Neuron (in vitro differentiated cells): Measurements from ENCODE around the gene CAMTA1.
"Not testable (repeated sequence)": the region's sequence is repeated elsewhere in the genome, so short reads cannot be mapped to it uniquely, and the experiment has no call there.

Experiments
- H2AFZ ChIP-seq: one replicate; pipeline ENCODE4 v1.6.1; 2013; ENCODE audit warnings: low read depth, mild to moderate bottlenecking, inconsistent platforms, low read length, moderate library complexity
- H3K27me3 ChIP-seq: one replicate; pipeline ENCODE4 v1.6.1; 2013; ENCODE audit warnings: low read length; ENCODE audit not compliant: insufficient read depth
- H3K36me3 ChIP-seq: one replicate; pipeline ENCODE4 v1.6.1; 2013; ENCODE audit warnings: low read length; ENCODE audit not compliant: insufficient read depth
- H3K4me1 ChIP-seq: one replicate; pipeline ENCODE4 v1.6.1; 2013; ENCODE audit warnings: low read length; ENCODE audit not compliant: insufficient read depth
- H3K4me3 ChIP-seq: 2 replicates; pipeline ENCODE4 v1.5.1; 2013; ENCODE audit warnings: mild to moderate bottlenecking, low read length, moderate library complexity
- H3K9me3 ChIP-seq: one replicate; pipeline ENCODE4 v1.6.1; 2013; ENCODE audit warnings: low read length

Gene CAMTA1

DNA sequence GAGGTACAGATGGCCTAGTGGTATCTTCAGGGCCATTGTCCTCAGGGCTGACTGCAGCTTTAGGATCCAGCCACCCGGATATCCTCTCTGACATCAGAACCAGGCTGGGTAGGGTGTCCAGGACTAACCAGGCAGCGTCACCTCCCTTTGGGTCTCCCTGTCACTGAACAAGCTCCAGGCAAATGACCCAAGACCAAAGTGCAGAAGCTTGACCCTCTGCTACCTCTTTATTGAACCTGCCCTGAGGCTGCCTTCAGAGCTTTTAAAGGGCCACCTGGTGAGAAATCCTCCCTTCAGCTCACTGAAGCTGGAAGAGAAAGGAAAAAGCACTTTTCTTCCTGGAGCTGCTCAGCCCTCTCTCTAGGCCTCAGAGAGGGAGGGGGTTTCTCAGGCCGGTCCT, 906.8 kb downstream of the CAMTA1 start:
- Histone ChIP-seq H3K36me3 (no peaks in the 10 kb centered on the region), H3K9me3 (peaks cover 14% of the 10 kb centered on the region), H3K4me3 (no peak overlapping the region), H3K4me1 (peaks cover 12% of the 10 kb centered on the region), H3K27me3 (no peaks in the 10 kb centered on the region), H2AFZ (no peak overlapping the region)

DNA sequence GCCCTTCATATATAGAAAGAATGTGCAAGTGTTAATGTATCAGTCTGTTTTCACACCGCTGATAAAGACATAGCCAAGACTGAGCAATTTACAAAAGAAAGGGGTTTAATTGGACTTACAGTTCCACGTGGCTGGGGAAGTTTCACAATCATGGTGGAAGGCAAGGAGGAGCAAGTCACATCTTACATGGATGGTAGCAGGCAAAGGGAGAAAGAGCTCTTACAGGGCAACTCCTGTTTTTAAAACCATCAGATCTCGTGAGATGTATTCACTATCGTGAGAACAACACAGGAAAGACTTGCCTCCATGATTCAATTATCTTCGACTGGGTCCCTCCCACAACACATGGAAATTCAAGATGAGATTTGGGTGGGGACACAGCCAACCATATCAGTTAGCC, 907.8 kb downstream of the CAMTA1 start:
- H2AFZ ChIP-seq, H3K4me3 ChIP-seq, H3K27me3 ChIP-seq, H3K36me3 ChIP-seq: not testable (repeated sequence)
- peaks cover 12% of the 10 kb centered on the region for H3K4me1 ChIP-seq
- peaks cover 14% of the 10 kb centered on the region for H3K9me3 ChIP-seq

DNA sequence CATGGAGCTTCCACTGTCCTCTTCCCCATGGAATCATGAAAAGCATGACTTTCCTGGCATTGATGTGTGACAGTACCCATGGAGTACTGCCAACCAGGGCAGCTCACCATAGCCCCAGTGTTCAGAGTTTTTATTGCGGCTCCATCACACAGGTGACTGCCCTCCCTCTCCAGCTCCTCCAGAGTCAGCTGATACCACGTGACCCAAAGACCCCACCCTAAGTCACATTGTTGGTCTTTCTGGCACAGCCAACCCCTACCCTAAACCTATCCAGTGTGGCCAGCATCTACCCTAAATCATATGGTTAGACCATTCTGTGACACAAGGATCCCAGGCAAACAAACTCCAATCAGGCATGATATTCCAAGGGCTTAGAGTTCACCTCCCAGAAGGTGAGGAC, 908.4 kb downstream of the CAMTA1 start:
- Histone ChIP-seq H3K4me3 (no peak overlapping the region), H3K9me3 (peaks cover 14% of the 10 kb centered on the region), H3K4me1 (peaks cover 12% of the 10 kb centered on the region), H3K36me3 (no peaks in the 10 kb centered on the region), H2AFZ (no peak overlapping the region), H3K27me3 (no peaks in the 10 kb centered on the region)

DNA sequence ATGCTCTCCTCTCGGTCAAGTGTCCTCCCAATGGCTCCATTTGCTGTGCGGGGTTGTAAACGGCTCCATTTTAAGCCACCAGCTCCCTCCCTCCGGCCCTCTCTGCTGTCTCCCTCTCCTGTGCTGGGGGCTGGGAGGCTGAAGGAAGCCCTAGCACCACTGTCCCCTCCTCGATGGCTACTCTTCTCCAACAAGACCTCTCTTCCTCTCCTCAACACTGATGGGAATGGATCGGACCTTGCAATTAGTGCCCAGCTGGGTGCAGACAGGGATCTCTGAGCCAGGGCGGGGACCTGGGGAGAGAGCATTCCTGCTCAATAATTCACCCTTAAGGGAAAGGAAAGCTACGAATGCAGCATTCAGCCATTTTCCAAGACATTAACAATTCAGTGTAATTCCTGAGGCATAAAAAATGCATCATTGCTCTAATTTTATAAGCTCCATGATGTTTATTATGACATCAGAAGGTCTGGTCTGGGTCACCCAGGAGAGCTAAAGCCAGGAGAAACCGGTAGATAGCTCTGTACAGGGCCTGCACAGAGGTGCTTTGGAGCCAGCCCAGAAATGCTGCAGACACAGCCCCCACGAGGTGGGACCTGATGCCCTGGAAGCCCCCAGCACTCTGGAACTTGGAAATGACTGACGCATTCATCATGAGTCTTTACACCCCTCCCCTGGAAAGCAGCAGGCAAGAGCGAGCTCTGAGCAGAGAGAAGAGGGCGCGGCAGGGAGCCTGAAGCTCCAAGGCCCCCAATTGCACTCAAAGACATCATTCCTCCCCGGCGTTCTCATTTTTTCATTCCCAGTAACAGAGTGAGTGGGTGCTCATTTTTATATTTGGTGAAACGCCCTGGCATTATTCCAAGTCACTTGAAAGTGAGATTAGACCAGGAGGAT, 909.6 kb downstream of the CAMTA1 start:
- H3K27me3 ChIP-seq, result no peaks in the 10 kb centered on the region

DNA sequence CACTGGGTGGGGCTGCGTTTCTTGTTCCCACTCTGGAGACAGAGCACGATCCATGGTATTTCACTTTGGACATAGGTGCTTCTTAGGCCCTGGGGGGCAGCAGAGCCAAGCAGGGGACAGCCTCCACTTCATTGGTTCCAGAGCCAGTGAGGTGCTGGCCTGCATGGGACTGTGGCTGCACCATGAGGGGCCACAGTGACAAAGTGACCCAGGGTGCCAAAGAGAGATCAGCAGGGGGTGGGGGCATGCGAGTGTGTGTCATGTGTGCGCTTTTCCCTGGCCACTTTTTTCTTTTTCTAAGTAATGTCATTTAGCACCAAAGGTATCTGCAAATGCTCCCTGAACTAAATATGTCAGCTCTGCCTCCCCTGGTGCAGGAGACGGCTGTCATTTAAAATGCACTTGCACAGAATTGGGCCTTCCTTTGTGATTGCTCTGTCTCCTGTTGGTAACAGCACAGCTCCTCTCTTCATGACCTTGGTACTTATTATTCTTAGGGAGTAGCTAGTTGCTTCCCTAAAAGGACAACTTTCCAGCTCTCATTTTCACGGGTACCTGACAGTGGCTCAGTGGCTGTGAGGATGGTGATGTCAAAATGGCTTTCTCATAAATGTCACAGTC, 910.4 kb downstream of the CAMTA1 start:
- peaks cover 14% of the 10 kb centered on the region for H3K9me3 ChIP-seq
- H3K36me3 ChIP-seq, result no peaks in the 10 kb centered on the region
- no peaks in the 10 kb centered on the region for H3K27me3 ChIP-seq
- H3K4me3 ChIP-seq, result no peak overlapping the region
- peaks cover 12% of the 10 kb centered on the region for H3K4me1 ChIP-seq
- H2AFZ ChIP-seq, result no peak overlapping the region

More for the DNA sequence above, 909.6 kb downstream of the CAMTA1 start:
- Histone ChIP-seq H3K4me1 (peaks cover 12% of the 10 kb centered on the region), H3K4me3 (no peak overlapping the region), H3K9me3 (peaks cover 14% of the 10 kb centered on the region), H3K36me3 (no peaks in the 10 kb centered on the region), H2AFZ (no peak overlapping the region)

DNA sequence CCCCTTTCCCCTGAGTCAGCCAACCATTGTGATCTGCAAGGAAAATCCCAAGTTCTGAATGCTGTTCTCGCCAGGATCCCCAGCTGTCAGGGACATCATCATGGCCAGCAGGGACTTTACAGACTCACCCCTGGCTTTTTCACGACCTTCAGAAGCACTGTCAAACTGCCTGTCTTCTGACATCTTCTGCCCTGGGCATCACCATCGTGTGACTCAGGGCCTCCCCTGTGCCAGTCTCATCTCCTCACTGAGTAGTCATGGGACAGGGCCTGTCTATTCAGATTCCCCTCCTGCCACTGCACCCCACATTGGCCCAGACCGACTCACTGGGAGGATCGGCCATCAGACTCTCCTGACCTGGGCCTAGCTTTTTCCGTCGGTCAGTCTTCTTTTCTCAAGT, 913.4 kb downstream of the CAMTA1 start:
- Histone ChIP-seq H3K27me3 (no peaks in the 10 kb centered on the region), H3K36me3 (no peaks in the 10 kb centered on the region), H3K4me1 (peaks cover 34% of the 10 kb centered on the region), H3K4me3 (no peak overlapping the region), H3K9me3 (peaks cover 3% of the 10 kb centered on the region), H2AFZ (no peak overlapping the region)

DNA sequence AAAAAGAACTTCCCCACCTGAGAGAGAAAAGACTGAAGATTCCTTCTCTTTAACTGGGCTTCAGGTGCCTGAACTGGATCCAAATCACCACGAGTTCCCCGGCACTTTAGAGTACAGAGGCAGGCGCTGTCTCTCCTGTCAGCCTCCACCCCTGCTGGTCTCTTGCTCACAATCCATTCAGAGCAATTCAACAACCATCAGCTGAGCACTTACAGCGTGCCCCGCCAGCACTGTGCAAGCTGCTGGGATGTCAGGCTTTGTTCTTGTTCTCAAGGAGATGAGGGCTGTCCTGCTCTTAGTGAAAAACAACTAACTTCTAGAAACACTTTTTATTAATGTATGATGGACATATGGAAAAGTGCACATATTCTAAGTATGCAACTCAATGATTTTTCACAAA, 917.1 kb downstream of the CAMTA1 start:
- H3K4me3 ChIP-seq, result no peak overlapping the region
- no peak overlapping the region for H2AFZ ChIP-seq
- H3K36me3 ChIP-seq, result no peaks in the 10 kb centered on the region
- H3K27me3 ChIP-seq, result no peaks in the 10 kb centered on the region
- no peaks in the 10 kb centered on the region for H3K9me3 ChIP-seq
- H3K4me1 ChIP-seq, result peaks cover 28% of the 10 kb centered on the region

DNA sequence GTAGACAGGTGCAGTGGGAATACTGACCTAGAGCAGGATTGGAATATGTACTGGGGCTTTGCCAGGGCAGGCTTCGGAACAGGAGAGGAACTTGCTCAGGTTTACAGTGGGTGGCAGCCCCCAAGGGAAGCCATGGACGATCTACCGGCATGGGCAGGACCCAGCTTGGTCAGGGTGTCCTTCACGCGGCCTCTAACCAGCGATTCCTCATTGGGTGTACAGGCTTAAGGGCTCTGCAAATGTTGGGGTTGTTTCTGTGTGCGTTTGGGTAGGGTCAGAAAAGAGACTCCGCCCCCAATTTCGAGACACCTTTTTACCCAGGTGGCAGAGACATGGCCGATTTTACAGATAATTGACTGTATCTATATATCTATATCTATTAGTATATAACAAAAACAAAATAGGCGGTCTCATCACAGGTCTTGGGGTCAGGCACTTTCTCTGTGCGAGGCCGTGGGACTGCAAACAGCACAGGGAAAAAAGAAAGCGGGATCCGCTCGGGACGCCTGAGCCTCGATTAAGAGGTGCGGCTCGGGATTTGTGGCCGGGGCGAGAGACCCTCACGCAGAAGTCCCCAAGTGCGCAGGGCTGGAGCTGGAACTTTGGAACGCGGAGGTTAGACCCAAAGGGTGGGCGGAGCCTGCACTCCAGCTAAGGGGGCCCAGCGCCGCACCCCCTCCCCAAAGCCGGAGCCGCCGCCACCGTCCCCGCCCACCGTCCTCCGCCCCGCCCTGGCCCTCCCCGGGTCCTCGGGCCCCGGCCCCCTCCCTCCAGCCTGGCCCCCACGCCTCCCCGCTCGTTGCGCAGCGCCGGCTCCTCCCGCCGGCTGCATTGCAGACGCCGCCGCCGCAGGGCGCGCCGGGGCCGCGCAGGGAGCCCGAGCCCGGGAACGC, 918.3 kb downstream of the CAMTA1 start:
- Histone ChIP-seq H3K9me3 (no peaks in the 10 kb centered on the region), H2AFZ (no peak overlapping the region), H3K36me3 (no peaks in the 10 kb centered on the region), H3K4me3 (peak overlapping the region; percentile 78), H3K27me3 (no peaks in the 10 kb centered on the region), H3K4me1 (peaks cover 28% of the 10 kb centered on the region)

DNA sequence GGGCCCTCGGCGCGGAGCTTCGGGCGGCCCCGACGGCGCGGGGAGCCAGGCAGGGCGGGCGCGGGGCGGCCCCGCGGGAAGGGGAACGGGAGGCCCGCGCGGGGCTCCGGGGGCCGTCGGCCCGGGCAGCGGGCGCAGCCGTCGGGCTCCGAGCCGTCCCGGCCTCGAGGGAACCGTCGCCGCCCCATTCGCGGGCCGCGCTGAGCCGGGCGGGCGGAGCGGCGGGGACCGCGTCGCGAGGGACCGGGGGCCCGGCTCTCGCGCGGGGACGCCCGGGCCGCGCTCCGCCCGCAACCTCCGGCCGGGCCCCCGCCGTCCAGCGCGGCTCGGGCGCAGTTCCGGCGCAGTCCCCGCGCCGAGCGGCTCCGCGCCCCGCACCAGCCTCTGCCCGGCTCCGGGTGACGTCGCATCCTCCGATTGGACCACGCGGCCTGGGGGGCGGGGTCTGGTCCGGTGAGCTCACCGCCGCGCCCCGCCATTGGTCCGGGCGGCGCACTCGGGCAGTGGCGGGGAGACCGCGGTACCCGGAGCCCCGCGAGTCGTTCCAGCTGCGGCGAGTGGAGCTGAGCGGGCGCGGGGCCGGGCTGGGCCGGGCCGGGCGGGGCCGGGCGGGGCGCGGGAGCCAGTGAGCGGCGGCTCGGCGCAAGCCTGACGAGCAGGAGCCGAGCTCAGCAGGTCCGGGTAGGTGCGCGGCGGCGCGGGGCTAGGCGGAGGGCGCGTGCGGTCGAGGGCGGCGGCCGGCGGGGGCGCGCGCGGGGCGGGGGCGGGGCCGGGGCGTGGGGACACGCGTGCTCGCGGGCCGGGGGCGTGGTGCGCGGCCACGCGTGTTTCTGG, 919.2 kb downstream of the CAMTA1 start:
- no peaks in the 10 kb centered on the region for H3K27me3 ChIP-seq
- no peak overlapping the region for H2AFZ ChIP-seq
- no peaks in the 10 kb centered on the region for H3K36me3 ChIP-seq
- H3K4me1 ChIP-seq, result peaks cover 28% of the 10 kb centered on the region
- no peaks in the 10 kb centered on the region for H3K9me3 ChIP-seq
- peak overlapping the region; percentile 78 for H3K4me3 ChIP-seq

DNA sequence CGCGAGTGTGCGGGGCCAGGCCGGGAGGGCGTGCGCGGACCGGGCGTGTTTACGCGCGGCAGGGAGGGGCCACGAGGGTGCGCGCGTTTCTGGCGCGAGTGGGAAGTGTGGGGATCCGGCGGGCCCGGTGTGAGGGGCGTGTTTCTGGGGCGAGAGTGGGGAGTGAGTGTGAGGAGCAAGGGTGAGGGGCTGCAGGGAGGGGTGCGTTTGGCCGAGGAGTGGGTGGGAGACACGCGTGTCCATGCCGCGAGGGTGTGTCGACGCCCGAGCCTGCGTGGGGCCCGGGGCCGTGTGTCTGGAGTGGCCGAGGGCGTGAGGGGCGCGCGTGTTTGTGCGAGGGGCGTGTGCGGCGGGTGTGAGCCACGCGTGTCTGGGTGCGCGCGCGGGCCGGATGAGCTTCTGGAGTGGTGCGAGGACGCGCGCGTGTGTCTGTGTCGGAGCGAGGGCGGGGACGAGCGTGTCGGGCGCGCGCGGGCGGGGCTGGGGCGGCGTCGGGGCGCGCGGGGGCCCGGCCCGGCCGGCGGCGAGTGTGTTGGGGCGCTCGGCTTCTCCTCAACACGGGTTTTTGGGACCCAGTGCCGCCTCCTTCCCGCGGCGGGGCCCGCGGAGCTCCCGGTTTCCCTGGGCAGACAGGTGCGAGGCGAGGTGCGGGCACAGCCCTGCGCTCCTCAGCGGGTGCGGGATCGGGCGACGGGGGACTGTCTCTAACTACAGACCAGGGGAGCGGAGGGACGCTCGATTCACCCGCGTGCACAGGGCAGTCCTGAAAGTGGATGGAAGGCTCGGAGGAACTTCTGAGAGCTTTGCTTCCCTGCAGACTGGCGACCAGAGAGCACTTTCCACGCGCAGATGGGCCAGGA, 920.0 kb downstream of the CAMTA1 start:
- no peaks in the 10 kb centered on the region for H3K27me3 ChIP-seq
- H3K4me3 ChIP-seq, result peak overlapping the region; percentile 78

DNA sequence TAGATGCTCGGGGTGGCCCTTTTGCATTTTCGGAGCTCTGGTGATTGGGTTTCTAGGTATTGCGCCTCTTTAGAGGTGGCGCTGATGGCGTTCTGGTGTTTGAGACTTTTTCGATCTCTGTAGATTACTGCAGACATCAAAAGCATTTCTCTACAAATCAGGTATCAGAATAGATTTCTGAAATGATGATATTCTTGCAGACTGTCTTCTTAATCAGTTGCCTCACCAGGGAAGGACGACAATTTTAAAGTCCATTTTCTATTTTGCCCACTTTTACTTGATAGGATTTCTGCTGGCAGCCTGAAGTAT, 920.6 kb downstream of the CAMTA1 start:
- no peaks in the 10 kb centered on the region for H3K27me3 ChIP-seq
- no peaks in the 10 kb centered on the region for H3K9me3 ChIP-seq
- no peaks in the 10 kb centered on the region for H3K36me3 ChIP-seq
- H2AFZ ChIP-seq, result no peak overlapping the region
- H3K4me3 ChIP-seq, result peak overlapping the region; percentile 78
- H3K4me1 ChIP-seq, result peaks cover 28% of the 10 kb centered on the region

More for the DNA sequence above, 920.0 kb downstream of the CAMTA1 start:
- H3K36me3 ChIP-seq, result no peaks in the 10 kb centered on the region
- H3K9me3 ChIP-seq, result no peaks in the 10 kb centered on the region
- H3K4me1 ChIP-seq, result peaks cover 28% of the 10 kb centered on the region
- no peak overlapping the region for H2AFZ ChIP-seq

DNA sequence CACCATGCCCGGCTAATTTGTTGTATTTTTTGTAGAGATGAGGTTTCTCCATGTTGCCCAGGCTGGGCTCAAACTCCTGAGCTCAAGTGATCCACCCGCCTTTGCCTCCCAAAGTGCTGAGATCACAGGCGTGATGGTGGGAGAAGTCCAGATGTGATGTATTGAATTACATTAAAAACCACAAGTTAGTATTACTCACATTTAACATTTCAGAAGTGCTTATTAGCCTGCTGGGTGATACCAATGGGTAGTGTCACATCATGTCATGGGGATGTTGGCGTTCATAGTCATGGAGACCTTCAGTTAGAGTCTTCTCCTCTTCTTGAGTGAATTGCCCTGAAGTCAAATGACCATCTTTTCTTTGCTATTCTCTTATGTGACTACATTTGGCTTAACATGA, 922.3 kb downstream of the CAMTA1 start:
- no peak overlapping the region for H3K4me3 ChIP-seq

More for the DNA sequence above, 922.3 kb downstream of the CAMTA1 start:
- no peak overlapping the region for H2AFZ ChIP-seq
- no peaks in the 10 kb centered on the region for H3K27me3 ChIP-seq
- H3K36me3 ChIP-seq, result no peaks in the 10 kb centered on the region
- H3K9me3 ChIP-seq, result no peaks in the 10 kb centered on the region
- peaks cover 17% of the 10 kb centered on the region for H3K4me1 ChIP-seq
